Body of pancreas (tissue), 4 donors: ENCODE measurements around the gene RALGPS2.

ENCODE experiments used
- CTCF ChIP-seq, 7 experiments: fragments of 450-650 bp in 4 of 7; fragments of 200-600 bp in 3 of 7; sonication (generic) in 3 of 7; IDR thresholded peaks; one replicate each; pipeline ENCODE4 v1.5.1; 2016 to 2019; ENCODE audit warnings: antibody characterized with exemption in 7 of 7
- POLR2A ChIP-seq, 3 donors: fragments of 450-650 bp; IDR thresholded peaks; one replicate each; pipeline ENCODE4 v1.6.1; 2016; ENCODE audit warnings: antibody characterized with exemption in 3 of 3, mild to moderate bottlenecking in 2 of 3

DNA sequence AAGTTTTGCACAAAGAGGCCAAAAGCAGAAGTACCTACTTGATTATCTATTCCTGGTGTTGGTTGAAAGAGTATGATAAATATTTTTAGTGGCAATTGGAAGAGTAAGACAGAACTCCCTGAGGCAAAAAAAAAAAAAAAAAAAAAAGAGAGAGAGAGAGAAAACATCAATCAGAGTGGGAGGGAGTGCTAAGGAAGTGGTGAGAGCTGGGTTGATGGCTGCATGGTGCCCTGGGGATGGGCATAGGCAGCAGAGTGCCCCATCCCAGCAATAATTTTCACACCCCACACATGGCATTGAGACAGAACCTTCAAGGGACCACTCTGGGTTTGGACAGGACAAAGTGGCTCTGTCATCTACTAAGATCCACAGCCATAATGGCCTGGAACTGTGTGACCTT is 241.3 kb downstream of the RALGPS2 start:
- TF ChIP-seq CTCF (IDR thresholded peaks at IDR 0.05) (no peak), POLR2A (IDR thresholded peaks at IDR 0.05) (no peak)
